Measurements from ENCODE around the gene UNC13B. TPM values are rescaled to one million over a fixed set of nuclear protein-coding genes. Genes with fewer than 3 reads are reported as not detected.

The UNC13B gene
- total and polyA plus RNA-seq, 9 of the 15 experiments (the other 6 are each of a cell fraction or from before 2014, with no cell fraction given) = 2.4 to 11.5 (median 8.6) TPM

GRCh38 chr9:35353731-35354365, 192.0 kb downstream of the UNC13B start:
- Histone ChIP-seq H4K20me1 (replicated peaks; ENCODE audit: control insufficient read depth, insufficient read depth, low read length) (no peaks in the 10 kb centered on the region), H3K36me3 (ENCODE audit: control insufficient read depth, insufficient read depth, low read length) (no peaks in the 10 kb centered on the region), H3K4me2 (ENCODE audit: insufficient read depth, low read length) (no peak overlapping the region), H3K4me1 (replicated peaks in 1 of 2; ENCODE audit: control insufficient read depth in 2 of 2, insufficient read depth in 2 of 2, low read length in 2 of 2) (no peaks in the 10 kb centered on the region), H3K4me3 (no peak overlapping the region), H3K27me3 (ENCODE audit: control insufficient read depth in 2 of 2, insufficient read depth in 2 of 2, low read length in 2 of 2) (no peaks in the 10 kb centered on the region), H3K79me2 (ENCODE audit: control insufficient read depth, insufficient read depth, low read length) (no peaks in the 10 kb centered on the region), H3K9ac (ENCODE audit: insufficient read depth in 1 of 2, low read depth in 2 of 2, low read length in 2 of 2) (no peak overlapping the region), H2AFZ (ENCODE audit: low read depth, low read length) (no peak overlapping the region), H3K27ac (ENCODE audit: extremely low read depth, low read depth, low read length) (no peak overlapping the region), H3K9me1 (ENCODE audit: control insufficient read depth, insufficient read depth, low read length) (no peaks in the 10 kb centered on the region), H3K9me3 (replicated peaks; ENCODE audit: control insufficient read depth, insufficient read depth, low read depth, low read length) (no peaks in the 10 kb centered on the region)
- ATAC-seq = peak; percentile 54; the same call in 2 of the 3 replicates
- 14% methylated on average over 2 of the region's 3 CpGs for WGBS (ENCODE audit: insufficient coverage, low coverage, missing lambda C conversion rate)
- no TSS peak for BruUV-seq (replicated peaks)
- POLR2A ChIA-PET = interaction anchor here (0.6 to 1.0 kb wide), 2 partner anchors 10 to 47 kb away, joined by 3 read pairs; no protein-coding TSS in a partner anchor
- peak in 1 of 4 experiments; percentile 3 for DNase-seq (ENCODE audit: extremely low read depth in 1 of 4, low spot score in 3 of 4)
- peak in 1 of 2 experiments; percentile 10; a peak in 1 of 4 replicates for TF ChIP-seq RCOR1 (IDR thresholded peaks at IDR 0.05; ENCODE audit: borderline replicate concordance in 1 of 2, low read depth in 2 of 2, low read length in 2 of 2)
- TF ChIP-seq CTBP1 (IDR thresholded peaks at IDR 0.05; ENCODE audit: borderline replicate concordance) = peak; percentile 17; the same call in 1 of the 2 replicates
- TF ChIP-seq, protein P1, sequence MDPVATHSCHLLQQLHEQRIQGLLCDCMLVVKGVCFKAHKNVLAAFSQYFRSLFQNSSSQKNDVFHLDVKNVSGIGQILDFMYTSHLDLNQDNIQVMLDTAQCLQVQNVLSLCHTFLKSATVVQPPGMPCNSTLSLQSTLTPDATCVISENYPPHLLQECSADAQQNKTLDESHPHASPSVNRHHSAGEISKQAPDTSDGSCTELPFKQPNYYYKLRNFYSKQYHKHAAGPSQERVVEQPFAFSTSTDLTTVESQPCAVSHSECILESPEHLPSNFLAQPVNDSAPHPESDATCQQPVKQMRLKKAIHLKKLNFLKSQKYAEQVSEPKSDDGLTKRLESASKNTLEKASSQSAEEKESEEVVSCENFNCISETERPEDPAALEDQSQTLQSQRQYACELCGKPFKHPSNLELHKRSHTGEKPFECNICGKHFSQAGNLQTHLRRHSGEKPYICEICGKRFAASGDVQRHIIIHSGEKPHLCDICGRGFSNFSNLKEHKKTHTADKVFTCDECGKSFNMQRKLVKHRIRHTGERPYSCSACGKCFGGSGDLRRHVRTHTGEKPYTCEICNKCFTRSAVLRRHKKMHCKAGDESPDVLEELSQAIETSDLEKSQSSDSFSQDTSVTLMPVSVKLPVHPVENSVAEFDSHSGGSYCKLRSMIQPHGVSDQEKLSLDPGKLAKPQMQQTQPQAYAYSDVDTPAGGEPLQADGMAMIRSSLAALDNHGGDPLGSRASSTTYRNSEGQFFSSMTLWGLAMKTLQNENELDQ (CRISPR knock-in tag; IDR thresholded peaks at IDR 0.05; ENCODE audit: borderline replicate concordance) = no peak
- no peak for TF ChIP-seq MED1 (CRISPR knock-in tag; IDR thresholded peaks at IDR 0.05; ENCODE audit: borderline replicate concordance)
- TF ChIP-seq ZNF3 (CRISPR knock-in tag; IDR thresholded peaks at IDR 0.05) = no peak
- in situ Hi-C loops (cut with MboI) (no loop called here), intact Hi-C loops (cut with micrococcal nuclease) (no loop called here)
- CTCF ChIA-PET (ENCODE audit: low intra/inter-chr PET ratio) = no interaction called here
- no peak for FAIRE-seq
